ENCODE data around the gene GSN. TPM values are rescaled to one million over a fixed set of nuclear protein-coding genes. Genes with fewer than 3 reads are reported as not detected.

Gene GSN
- total RNA-seq, 4 donors from 2014 or later, result 3,140 to 6,734 (median 4,294) TPM

GRCh38 chr9:121348221-121348620 is 80.3 kb downstream of the GSN start:
- no peak for ATAC-seq (ENCODE audit: low FRiP score)

GRCh38 chr9:121349009-121349408 is 81.0 kb downstream of the GSN start:
- ATAC-seq (ENCODE audit: low FRiP score) (peak; percentile 61), DNase-seq (ENCODE audit: low spot score) (no peak)
- TF ChIP-seq CTCF (IDR thresholded peaks at IDR 0.05), result no peak

More at GRCh38 chr9:121348221-121348620, 80.3 kb downstream of the GSN start:
- TF ChIP-seq CTCF (IDR thresholded peaks at IDR 0.05), result no peak
- DNase-seq (ENCODE audit: low spot score), result no peak

GRCh38 chr9:121350036-121350435 is 82.1 kb downstream of the GSN start:
- ATAC-seq (ENCODE audit: low FRiP score) (no peak), DNase-seq (ENCODE audit: low spot score) (no peak)
- no peak for TF ChIP-seq CTCF (IDR thresholded peaks at IDR 0.05)

GRCh38 chr9:121350993-121351561 is 83.1 kb downstream of the GSN start:
- no peak for TF ChIP-seq CTCF (IDR thresholded peaks at IDR 0.05)
- DNase-seq (ENCODE audit: low spot score) (peak; percentile 49), ATAC-seq (ENCODE audit: low FRiP score) (peak; percentile 39)

- ATAC-seq (ENCODE audit: low FRiP score) (no peak), DNase-seq (ENCODE audit: low spot score) (no peak)
- TF ChIP-seq CTCF (IDR thresholded peaks at IDR 0.05), result no peak
Observed at GRCh38 chr9:121353241-121354061, 85.5 kb downstream of the GSN start.

- no peak for DNase-seq (ENCODE audit: low spot score)
- ATAC-seq (ENCODE audit: low FRiP score), result no peak
- TF ChIP-seq CTCF (IDR thresholded peaks at IDR 0.05), result no peak
Observed at GRCh38 chr9:121354141-121354540, 86.2 kb downstream of the GSN start.

GRCh38 chr9:121354762-121355161 is 86.8 kb downstream of the GSN start:
- DNase-seq (ENCODE audit: low spot score) (no peak), ATAC-seq (ENCODE audit: low FRiP score) (no peak)
- no peak for TF ChIP-seq CTCF (IDR thresholded peaks at IDR 0.05)
